ENCODE measurements around the gene ELF5.

Gene ELF5

GRCh38 chr11:34524696-34525095 lies 11.1 kb upstream of the ELF5 start:
- no peak for TF ChIP-seq POLR2AphosphoS5 (IDR thresholded peaks at IDR 0.05; ENCODE audit: low read depth, low read length)
- TF ChIP-seq SIN3A (IDR thresholded peaks at IDR 0.05; ENCODE audit: borderline replicate concordance, insufficient read depth, low read length) = no peak
- no peak for TF ChIP-seq TAF1 (IDR thresholded peaks at IDR 0.05; ENCODE audit: borderline replicate concordance, insufficient read depth, low read length)
- no peak for TF ChIP-seq FOXP2 (optimal IDR thresholded peaks at IDR 0.05; ENCODE audit: borderline replicate concordance, extremely low read depth, extremely low read length, insufficient read depth)
- no peak for TF ChIP-seq REST (IDR thresholded peaks at IDR 0.05; ENCODE audit: insufficient read depth in 1 of 2, low read depth in 2 of 2, low read length in 2 of 2)

GRCh38 chr11:34523053-34523452 lies 9.5 kb upstream of the ELF5 start:
- TF ChIP-seq POLR2AphosphoS5 (IDR thresholded peaks at IDR 0.05; ENCODE audit: low read depth, low read length) = no peak
- no peak for TF ChIP-seq FOXP2 (optimal IDR thresholded peaks at IDR 0.05; ENCODE audit: borderline replicate concordance, extremely low read depth, extremely low read length, insufficient read depth)

GRCh38 chr11:34522188-34522587 lies 8.6 kb upstream of the ELF5 start:
- TF ChIP-seq FOXP2 (optimal IDR thresholded peaks at IDR 0.05; ENCODE audit: borderline replicate concordance, extremely low read depth, extremely low read length, insufficient read depth) = no peak
- TF ChIP-seq SIN3A (IDR thresholded peaks at IDR 0.05; ENCODE audit: borderline replicate concordance, insufficient read depth, low read length) = no peak
- TF ChIP-seq TAF1 (IDR thresholded peaks at IDR 0.05; ENCODE audit: borderline replicate concordance, insufficient read depth, low read length) = no peak
- no peak for TF ChIP-seq REST (IDR thresholded peaks at IDR 0.05; ENCODE audit: insufficient read depth in 1 of 2, low read depth in 2 of 2, low read length in 2 of 2)
- no peak for TF ChIP-seq POLR2AphosphoS5 (IDR thresholded peaks at IDR 0.05; ENCODE audit: low read depth, low read length)

GRCh38 chr11:34521265-34521664 lies 7.7 kb upstream of the ELF5 start:
- no peak for TF ChIP-seq REST (IDR thresholded peaks at IDR 0.05; ENCODE audit: insufficient read depth in 1 of 2, low read depth in 2 of 2, low read length in 2 of 2)
- no peak for TF ChIP-seq TAF1 (IDR thresholded peaks at IDR 0.05; ENCODE audit: borderline replicate concordance, insufficient read depth, low read length)
- TF ChIP-seq FOXP2 (optimal IDR thresholded peaks at IDR 0.05; ENCODE audit: borderline replicate concordance, extremely low read depth, extremely low read length, insufficient read depth) = no peak
- no peak for TF ChIP-seq SIN3A (IDR thresholded peaks at IDR 0.05; ENCODE audit: borderline replicate concordance, insufficient read depth, low read length)
- no peak for TF ChIP-seq POLR2AphosphoS5 (IDR thresholded peaks at IDR 0.05; ENCODE audit: low read depth, low read length)

GRCh38 chr11:34519595-34520235 lies 6.1 kb upstream of the ELF5 start:
- TF ChIP-seq TAF1 (IDR thresholded peaks at IDR 0.05; ENCODE audit: borderline replicate concordance, insufficient read depth, low read length) (no peak), FOXP2 (optimal IDR thresholded peaks at IDR 0.05; ENCODE audit: borderline replicate concordance, extremely low read depth, extremely low read length, insufficient read depth) (no peak), SIN3A (IDR thresholded peaks at IDR 0.05; ENCODE audit: borderline replicate concordance, insufficient read depth, low read length) (no peak), REST (IDR thresholded peaks at IDR 0.05; ENCODE audit: insufficient read depth in 1 of 2, low read depth in 2 of 2, low read length in 2 of 2) (no peak), POLR2AphosphoS5 (IDR thresholded peaks at IDR 0.05; ENCODE audit: low read depth, low read length) (no peak)

Measured in PFSK-1 (cell line).